Activated CD4-positive, alpha-beta T cell treated with anti-CD3 and anti-CD28 coated beads, Interleukin-10, Interleukin-2, amounts not matched to agents 100 ng/mL and 50 ng/mL, durations not matched to agents 16 hours and 8 hours (primary cell): ENCODE results near the gene GALNT2.

Experiments
- DNase-seq: peaks from one replicate; pipeline ENCODE4 v3.0.0-alpha.2; 2020

The GALNT2 gene

DNA sequence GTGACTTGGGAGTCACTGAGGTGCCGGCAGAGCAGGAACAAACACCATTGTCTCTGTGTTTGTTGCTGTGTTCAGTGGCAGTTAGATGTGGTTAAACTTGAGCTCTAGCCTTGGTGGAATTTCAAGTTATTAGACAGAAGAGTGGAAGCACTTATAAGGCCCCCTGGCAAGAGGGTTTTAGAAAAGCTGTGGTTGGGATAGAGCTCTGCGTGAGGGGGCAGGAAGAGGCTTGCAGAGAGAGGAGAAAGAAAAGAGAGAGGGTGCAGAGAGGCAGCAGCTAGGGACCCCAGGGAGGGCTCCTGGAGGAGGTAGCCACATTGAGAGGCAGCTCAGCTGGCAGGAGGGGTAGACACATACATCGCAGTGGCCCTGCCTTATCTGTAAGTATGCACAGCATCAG lies 128.2 kb downstream of the GALNT2 start:
- no peak for DNase-seq

- DNase-seq, result no peak
These were observed 129.0 kb downstream of the GALNT2 start for GRCh38 chr1:230196077-230196476.

DNA sequence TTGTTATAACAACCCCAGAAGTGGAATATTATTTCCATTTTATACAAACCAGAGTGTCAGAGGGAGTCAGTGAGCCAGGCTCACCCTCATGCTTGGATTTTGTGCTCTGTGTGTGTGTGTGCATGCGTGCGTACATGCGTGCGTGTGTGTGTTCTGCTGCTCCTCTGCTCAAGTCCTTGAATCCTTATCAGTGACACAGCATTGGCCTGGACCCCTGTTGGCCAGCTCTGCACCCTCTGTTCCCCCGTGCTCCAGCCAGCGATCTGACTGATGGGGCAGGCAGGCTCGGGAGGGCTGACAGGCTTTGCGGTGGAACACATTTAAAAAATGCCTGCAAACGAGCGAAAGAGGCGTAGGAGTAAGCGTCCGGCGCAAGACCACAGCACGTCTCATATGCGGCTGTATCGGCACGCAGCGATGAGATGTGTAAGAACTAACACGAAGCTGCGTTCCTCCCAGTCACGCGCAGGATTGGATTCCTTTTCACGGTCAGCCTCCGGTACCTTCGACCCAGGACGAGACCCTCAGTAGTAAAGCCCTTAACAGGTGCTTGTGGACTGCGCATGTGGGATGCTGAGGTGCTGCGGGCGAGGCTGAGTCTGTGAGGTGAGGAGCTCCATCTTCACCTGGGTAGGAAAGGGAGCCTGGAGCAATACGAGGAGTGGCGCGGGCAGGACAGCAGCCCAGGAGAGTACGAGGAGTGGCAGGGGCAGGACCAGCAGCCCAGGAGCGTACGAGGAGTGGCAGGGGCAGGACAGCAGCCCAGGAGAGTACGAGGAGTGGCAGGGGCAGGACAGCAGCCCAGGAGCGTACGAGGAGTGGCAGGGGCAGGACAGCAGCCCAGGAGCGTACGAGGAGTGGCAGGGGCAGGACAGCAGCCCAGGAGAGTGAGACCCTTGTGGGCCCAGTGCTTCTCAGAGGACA lies 130.9 kb downstream of the GALNT2 start:
- DNase-seq, result no peak

GRCh38 chr1:230199034-230199433 lies 132.0 kb downstream of the GALNT2 start:
- DNase-seq, result no peak

- DNase-seq, result no peak
These were observed 132.5 kb downstream of the GALNT2 start for GRCh38 chr1:230199554-230199953.

- no peak for DNase-seq
These were observed 133.2 kb downstream of the GALNT2 start for GRCh38 chr1:230200276-230200675.

DNA sequence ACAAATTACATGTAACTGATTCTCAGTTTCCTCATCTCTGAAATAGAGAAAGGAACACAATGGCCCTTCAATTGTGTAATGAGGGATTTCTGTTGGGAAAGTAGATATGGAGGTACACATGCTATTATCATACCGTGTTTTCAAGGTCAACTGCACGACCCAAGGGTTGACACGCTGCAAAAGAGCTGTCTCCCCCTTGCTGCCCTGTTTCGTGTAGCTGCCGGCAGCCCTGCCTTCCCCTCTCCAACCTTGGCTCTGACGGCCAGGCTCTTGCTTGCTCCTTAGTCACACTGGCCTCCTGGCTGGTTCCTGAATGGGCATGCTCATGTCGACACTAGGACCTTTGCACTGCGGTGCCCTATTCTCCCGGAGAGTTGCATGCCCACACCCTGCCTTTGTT lies 134.4 kb downstream of the GALNT2 start:
- no peak for DNase-seq

DNA sequence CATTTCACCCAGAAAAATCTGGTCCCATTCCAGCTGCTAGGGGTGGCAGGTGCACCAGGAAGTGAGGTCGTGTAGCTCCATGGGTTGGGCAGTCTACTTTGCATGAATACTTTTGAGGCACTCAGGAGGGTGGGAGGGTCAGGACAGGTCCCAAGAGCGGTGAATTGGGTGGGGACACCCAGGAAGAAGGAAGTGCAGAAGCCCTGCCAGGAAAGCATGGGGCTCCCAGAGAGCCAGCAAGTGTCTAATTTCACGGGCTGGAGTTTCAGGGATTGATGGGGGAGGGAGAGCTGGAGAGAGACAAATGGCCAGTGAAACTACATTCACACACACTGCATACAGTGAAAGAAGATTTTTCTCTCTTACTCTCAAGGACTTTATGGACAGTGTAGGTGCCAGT lies 137.8 kb downstream of the GALNT2 start:
- DNase-seq, result no peak

GRCh38 chr1:230205719-230206198 lies 138.7 kb downstream of the GALNT2 start:
- DNase-seq, result no peak

- no peak for DNase-seq
These were observed 139.2 kb downstream of the GALNT2 start for GRCh38 chr1:230206207-230206606.

GRCh38 chr1:230206976-230207375 lies 139.9 kb downstream of the GALNT2 start:
- no peak for DNase-seq

- DNase-seq, result no peak
These were observed 140.6 kb downstream of the GALNT2 start for GRCh38 chr1:230207598-230207997.

GRCh38 chr1:230208619-230209261 lies 141.7 kb downstream of the GALNT2 start:
- peak; percentile 74 for DNase-seq

- no peak for DNase-seq
These were observed 143.4 kb downstream of the GALNT2 start for GRCh38 chr1:230210326-230210980.

DNA sequence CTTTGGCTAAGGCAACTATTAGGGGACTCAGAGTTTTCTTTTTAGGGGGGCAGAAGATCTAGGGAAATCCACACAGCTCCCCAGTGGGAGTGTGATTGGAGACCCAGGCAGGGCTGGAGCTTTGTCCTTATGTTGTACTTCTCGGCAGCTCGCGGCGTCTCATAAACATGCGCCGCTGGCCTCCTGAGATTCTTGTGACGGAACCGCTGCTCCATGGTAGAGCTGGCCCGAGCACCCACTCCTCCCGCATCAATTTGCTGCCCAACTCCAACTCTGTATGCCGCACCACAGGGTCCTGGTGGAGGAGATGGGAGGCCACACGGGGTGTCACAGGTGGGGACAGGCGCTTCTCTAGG lies 143.9 kb downstream of the GALNT2 start:
- DNase-seq, result no peak

- DNase-seq, result no peak
These were observed 144.6 kb downstream of the GALNT2 start for GRCh38 chr1:230211436-230212145.

GRCh38 chr1:230212405-230212936 lies 145.4 kb downstream of the GALNT2 start:
- DNase-seq, result peak; percentile 52

GRCh38 chr1:230215031-230215430 lies 148.0 kb downstream of the GALNT2 start:
- DNase-seq, result no peak

- DNase-seq, result no peak
These were observed 148.5 kb downstream of the GALNT2 start for GRCh38 chr1:230215529-230215928.

- DNase-seq, result no peak
These were observed 149.9 kb downstream of the GALNT2 start for GRCh38 chr1:230216896-230217295.

- DNase-seq, result no peak
These were observed 151.6 kb downstream of the GALNT2 start for GRCh38 chr1:230218667-230219066.

- DNase-seq, result no peak
These were observed 152.4 kb downstream of the GALNT2 start for GRCh38 chr1:230219174-230220067.
